ENCODE results near the gene SHQ1.

DNA sequence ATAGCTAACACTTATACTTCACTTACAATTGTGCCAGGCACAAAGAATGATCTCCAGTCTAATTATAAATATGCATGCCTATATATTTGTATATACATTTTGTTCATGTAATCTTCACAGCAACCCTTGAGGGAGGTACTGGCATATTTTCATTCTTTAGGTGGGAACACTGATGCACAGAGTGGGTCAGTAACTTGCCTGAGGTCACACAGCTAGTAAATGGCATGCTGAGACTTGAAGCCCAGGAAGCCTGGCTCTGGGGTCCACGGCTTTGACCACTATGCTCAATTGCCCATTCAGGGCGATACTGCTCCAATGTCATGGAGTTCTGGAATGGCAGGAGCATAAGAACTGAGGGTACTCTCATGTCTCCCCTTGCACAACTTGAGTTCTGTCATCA lies 139.8 kb downstream of the SHQ1 start:
- TF ChIP-seq, protein P1, sequence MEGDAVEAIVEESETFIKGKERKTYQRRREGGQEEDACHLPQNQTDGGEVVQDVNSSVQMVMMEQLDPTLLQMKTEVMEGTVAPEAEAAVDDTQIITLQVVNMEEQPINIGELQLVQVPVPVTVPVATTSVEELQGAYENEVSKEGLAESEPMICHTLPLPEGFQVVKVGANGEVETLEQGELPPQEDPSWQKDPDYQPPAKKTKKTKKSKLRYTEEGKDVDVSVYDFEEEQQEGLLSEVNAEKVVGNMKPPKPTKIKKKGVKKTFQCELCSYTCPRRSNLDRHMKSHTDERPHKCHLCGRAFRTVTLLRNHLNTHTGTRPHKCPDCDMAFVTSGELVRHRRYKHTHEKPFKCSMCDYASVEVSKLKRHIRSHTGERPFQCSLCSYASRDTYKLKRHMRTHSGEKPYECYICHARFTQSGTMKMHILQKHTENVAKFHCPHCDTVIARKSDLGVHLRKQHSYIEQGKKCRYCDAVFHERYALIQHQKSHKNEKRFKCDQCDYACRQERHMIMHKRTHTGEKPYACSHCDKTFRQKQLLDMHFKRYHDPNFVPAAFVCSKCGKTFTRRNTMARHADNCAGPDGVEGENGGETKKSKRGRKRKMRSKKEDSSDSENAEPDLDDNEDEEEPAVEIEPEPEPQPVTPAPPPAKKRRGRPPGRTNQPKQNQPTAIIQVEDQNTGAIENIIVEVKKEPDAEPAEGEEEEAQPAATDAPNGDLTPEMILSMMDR (IDR thresholded peaks at IDR 0.05): no peak
- no peak for TF ChIP-seq POLR2A (IDR thresholded peaks at IDR 0.05)

All from heart left ventricle (tissue), 13 donors.